K562 (cell line): ENCODE measurements around the gene FSTL3. TPM values are rescaled to one million over a fixed set of nuclear protein-coding genes. Genes with fewer than 3 reads are reported as not detected.
A peak's percentile ranks its signal among the peaks of the same experiment; 100 is the strongest.

Source experiments
- ATAC-seq: fragments of 200-7000 bp; cut with Tn5 transposase; 3 replicates; pipeline ENCODE4 v1.9.1; 2020; ENCODE audit warnings: moderate library complexity
- BruUV-seq: library from RNA; stranded (reverse); fragments of 400-500 nt; replicated peaks from 2 replicates; lab custom pipeline; 2021; lab: Mats Ljungman, UMichigan
- CTCF ChIA-PET: fragments of 300-600 bp; formaldehyde crosslinking; extraction: SDS; loops from one replicate; lab custom pipeline; 2021; ENCODE audit warnings: low intra/inter-chr PET ratio; lab: Yijun Ruan, JAX
- POLR2A ChIA-PET: fragments of 300-600, 350-650 bp; sonication (Branson Sonifier 250); formaldehyde crosslinking; extraction: SDS; loops from one replicate; lab custom pipeline; 2021; ENCODE audit warnings: antibody characterized with exemption, inconsistent platforms; lab: Yijun Ruan, JAX
- DNase-seq, 4 experiments: peaks; one replicate each; pipeline versions ENCODE4 v3.0.0 to v3.0.0-alpha.2; 2011 to 2018; ENCODE audit warnings: low spot score in 3 of 4, mixed read lengths in 3 of 4; ENCODE audit errors: extremely low read depth in 1 of 4
- FAIRE-seq: peaks from 2 replicates; lab custom pipeline; 2011; peaks lifted over from hg19 to GRCh38; lab: Jason Lieb, UNC
- H2AFZ ChIP-seq: 2 replicates; pipeline ENCODE4 v1.6.0; 2011; ENCODE audit warnings: low read depth, low read length, control low read depth, inconsistent platforms
- H3K27ac ChIP-seq: fragments of 200-600 bp; 3 replicates; pipeline ENCODE4 v1.8.0; 2011; ENCODE audit warnings: low read depth, mild to moderate bottlenecking, control low read depth, inconsistent platforms, low read length, moderate library complexity, mixed read lengths; ENCODE audit errors: extremely low read depth
- H3K27me3 ChIP-seq, 2 experiments: fragments of 300-600 bp in 1 of 2; 2 replicates in 1 of 2; 3 replicates in 1 of 2; pipeline versions ENCODE4 v1.6.0 to v1.8.0; 2011; ENCODE audit warnings: inconsistent platforms in 2 of 2, low read length in 2 of 2, mild to moderate bottlenecking in 1 of 2, mixed read lengths in 1 of 2, moderate library complexity in 1 of 2; ENCODE audit not compliant: control insufficient read depth in 2 of 2, insufficient read depth in 2 of 2
- H3K36me3 ChIP-seq: fragments of 300-600 bp; 3 replicates; pipeline ENCODE4 v1.8.0; 2011; ENCODE audit warnings: mild to moderate bottlenecking, low read length, inconsistent platforms; ENCODE audit not compliant: control insufficient read depth, insufficient read depth
- H3K4me1 ChIP-seq, 2 experiments: fragments of 200-600 bp in 1 of 2; replicated peaks in 1 of 2; 2 replicates in 1 of 2; 3 replicates in 1 of 2; pipeline versions ENCODE4 v1.5.1 to v1.8.0; 2011; ENCODE audit warnings: inconsistent platforms in 2 of 2, low read length in 2 of 2, mild to moderate bottlenecking in 1 of 2, mixed read lengths in 1 of 2, moderate library complexity in 1 of 2; ENCODE audit not compliant: control insufficient read depth in 2 of 2, insufficient read depth in 2 of 2
- H3K4me2 ChIP-seq: 2 replicates; pipeline ENCODE4 v1.6.1; 2011; ENCODE audit warnings: low read length, control low read depth, inconsistent platforms, mixed read lengths; ENCODE audit not compliant: insufficient read depth
- H3K4me3 ChIP-seq: fragments of 200-600 bp; sonication (generic), shearing (Covaris generic); 2 replicates; pipeline ENCODE4 v1.5.1; 2016; ENCODE audit warnings: control low read depth, inconsistent platforms
- H3K79me2 ChIP-seq: fragments of 200-600 bp; 3 replicates; pipeline ENCODE4 v1.8.0; 2011; ENCODE audit warnings: low read length, inconsistent platforms; ENCODE audit not compliant: control insufficient read depth, insufficient read depth
- H3K9ac ChIP-seq, 2 experiments: 2 replicates each; pipeline versions ENCODE4 v1.6.0 to v1.6.1; 2011; ENCODE audit warnings: low read depth in 2 of 2, low read length in 2 of 2, control low read depth in 1 of 2, inconsistent platforms in 1 of 2, mild to moderate bottlenecking in 1 of 2, mixed read lengths in 1 of 2; ENCODE audit not compliant: insufficient read depth in 1 of 2
- H3K9me1 ChIP-seq: one replicate; pipeline ENCODE4 v1.6.0; 2011; ENCODE audit warnings: inconsistent platforms, mild to moderate bottlenecking, low read length, moderate library complexity; ENCODE audit not compliant: control insufficient read depth, insufficient read depth
- H3K9me3 ChIP-seq: replicated peaks from 2 replicates; pipeline ENCODE4 v1.5.1; 2011; ENCODE audit warnings: low read depth, low read length, inconsistent platforms; ENCODE audit not compliant: control insufficient read depth, insufficient read depth
- H4K20me1 ChIP-seq: replicated peaks from 2 replicates; pipeline ENCODE4 v1.6.1; 2011; ENCODE audit warnings: low read length, inconsistent platforms, mixed read lengths; ENCODE audit not compliant: control insufficient read depth, insufficient read depth
- DLX4 ChIP-seq: fragments of 250-450 bp; sonication (Bioruptor Pico); IDR thresholded peaks from 2 replicates; pipeline ENCODE4 v1.6.1; 2021; ENCODE audit warnings: mild to moderate bottlenecking
- EGR1 ChIP-seq: fragments of 450-650 bp; conservative IDR thresholded peaks from 2 replicates; pipeline ENCODE4 v1.6.1; 2017; ENCODE audit warnings: mild to moderate bottlenecking
- GATAD2A ChIP-seq: fragments of 450-650 bp; IDR thresholded peaks from 2 replicates; pipeline ENCODE4 v1.6.1; 2017
- L3MBTL2 ChIP-seq: fragments of 450-650 bp; IDR thresholded peaks from 2 replicates; pipeline ENCODE4 v1.6.1; 2016; ENCODE audit warnings: mild to moderate bottlenecking, moderate library complexity
- RHOXF2B ChIP-seq: fragments of 250-450 bp; sonication (Bioruptor Pico); conservative IDR thresholded peaks from 2 replicates; pipeline ENCODE4 v1.5.1; 2021
- TAF9B ChIP-seq: fragments of 450-650 bp; IDR thresholded peaks from 2 replicates; pipeline ENCODE4 v1.6.1; 2018; ENCODE audit warnings: mild to moderate bottlenecking; ENCODE audit not compliant: partially characterized antibody
- ZBTB7A ChIP-seq: IDR thresholded peaks from 2 replicates; pipeline ENCODE4 v1.6.1; 2011; ENCODE audit warnings: low read depth, mild to moderate bottlenecking, low read length, moderate library complexity, borderline replicate concordance; ENCODE audit not compliant: control insufficient read depth
- ZFP36 ChIP-seq: fragments of 150-350 bp; IDR thresholded peaks from 2 replicates; pipeline ENCODE4 v1.6.1; 2018; ENCODE audit warnings: low read length, low read depth; ENCODE audit not compliant: partially characterized antibody
- ZNF23 ChIP-seq: fragments of 250-450 bp; sonication (Bioruptor Pico); IDR thresholded peaks from 2 replicates; pipeline ENCODE4 v1.4.0; 2020; ENCODE audit warnings: mild to moderate bottlenecking
- WGBS: fragments of 100-300 bp; shearing (Covaris generic); methylation state at CpG from one replicate; pipeline ENCODE4 v1.1.6; 2016; ENCODE audit warnings: low coverage, mixed read lengths; ENCODE audit not compliant: insufficient coverage; ENCODE audit errors: missing lambda C conversion rate; 5-methylcytosine and 5-hydroxymethylcytosine counted together
- in situ Hi-C: fragments of 300-500 bp; cut with MboI; formaldehyde crosslinking; loops from 4 replicates; pipeline ENCODE4 v1.15.0; 2018; ENCODE audit warnings: inconsistent platforms, mixed read lengths
- intact Hi-C: fragments of 100-400 bp; cut with micrococcal nuclease; formaldehyde crosslinking; loops from 2 replicates; pipeline ENCODE4 v1.14.2; 2022
- polyA plus RNA-seq, 8 experiments: library from polyadenylated mRNA; depleted of rRNA in 4 of 8; stranded (reverse) in 5 of 8; unstranded in 3 of 8; fragments of >200 nt; fragmentation: Nextera tagmentation in 2 of 8; fragmentation: Illumina TruSeq in 1 of 8; extraction: Ambion mirVana in 2 of 8; extraction: Trizol in 1 of 8; gene quantifications; 2 replicates each; pipeline versions ENCODE4 v1.2.1 to v1.2.3, GENCODE V29; 2011 to 2014; ENCODE audit warnings: inconsistent platforms in 1 of 8, missing spikeins in 1 of 8
- total RNA-seq, 7 experiments: library from RNA; depleted of rRNA in 6 of 7; stranded (reverse); fragments of >200 nt in 6 of 7; fragmentation: Illumina TruSeq in 2 of 7; extraction: Trizol in 2 of 7; gene quantifications; 2 replicates each; pipeline versions ENCODE4 v1.2.1 to v1.2.3, GENCODE V29; 2011 to 2021; ENCODE audit warnings: low replicate concordance in 1 of 7
- TF ChIP-seq, protein P1 (sequence below): fragments of 450-650 bp; IDR thresholded peaks from 2 replicates; pipeline ENCODE4 v1.6.1; 2016; ENCODE audit warnings: mild to moderate bottlenecking, moderate library complexity

FSTL3 gene
- total and polyA plus RNA-seq, 9 of the 15 experiments (the other 6 are each of a cell fraction or from before 2014, with no cell fraction given): 0.35 to 6.8 (median 4.2) TPM; not detected in 1

DNA sequence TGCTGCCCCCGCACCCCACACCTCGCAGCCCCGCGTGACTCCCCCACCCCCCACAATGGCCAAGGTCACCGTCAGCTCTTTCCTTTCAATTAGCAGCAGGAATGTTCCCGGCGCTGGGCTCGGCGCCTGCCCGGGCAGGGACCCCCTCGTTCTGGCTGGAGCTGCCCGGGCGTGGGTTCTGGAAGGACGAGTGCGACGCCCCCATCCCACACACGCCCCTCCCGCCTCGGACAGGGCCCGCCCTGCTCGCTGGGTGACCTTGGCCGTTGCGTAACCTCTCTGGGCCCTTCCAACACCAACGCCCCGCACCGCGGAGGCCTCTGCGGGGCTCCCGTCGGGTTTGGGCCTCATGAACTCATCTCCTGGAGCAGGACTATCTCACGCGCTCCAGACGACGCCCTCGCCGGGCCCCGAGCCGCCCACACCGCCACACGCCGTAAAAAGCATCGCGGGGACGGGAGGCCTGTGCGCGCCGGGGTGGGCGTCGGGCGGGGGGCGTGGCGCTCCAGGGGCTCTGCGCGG lies 42.9 kb downstream of the FSTL3 start:
- BruUV-seq: no TSS peak
- WGBS: 9% methylated on average over 19 of the region's 54 CpGs
- POLR2A ChIA-PET: interaction anchor here (0.6 to 1.4 kb wide), 2 partner anchors 9 to 227 kb away, joined by 3 to 5 read pairs; no protein-coding TSS in a partner anchor
- no peaks in the 10 kb centered on the region; the same call in 1 of the 2 replicates for H3K9me3 ChIP-seq
- CTCF ChIA-PET: interaction anchor here (0.7 kb wide), 1 partner anchor 10 kb away, joined by 3 read pairs; no protein-coding TSS in a partner anchor
- no peaks in the 10 kb centered on the region for H4K20me1 ChIP-seq
- no peak for FAIRE-seq
- no peaks in the 10 kb centered on the region for H3K36me3 ChIP-seq
- no peak overlapping the region for H2AFZ ChIP-seq
- no peaks in the 10 kb centered on the region for H3K27me3 ChIP-seq
- no peak overlapping the region for H3K4me2 ChIP-seq
- in situ Hi-C loops (no loop called here), intact Hi-C loops (no loop called here)
- ATAC-seq: peak; percentile 50
- H3K27ac ChIP-seq: no peak overlapping the region
- peak; percentile 38 to 49 (median 46) for DNase-seq
- H3K9ac ChIP-seq: no peak overlapping the region
- H3K9me1 ChIP-seq: no peaks in the 10 kb centered on the region
- no peaks in the 10 kb centered on the region for H3K79me2 ChIP-seq
- peaks cover 0 to 46% of the 10 kb centered on the region in 2 experiments; a peak in 2 of 5 replicates for H3K4me1 ChIP-seq
- H3K4me3 ChIP-seq: no peak overlapping the region
- TF ChIP-seq RHOXF2B (no peak), ZNF23 (CRISPR knock-in tag) (no peak), EGR1 (peak; percentile 50), TAF9B (no peak), GATAD2A (no peak), ZFP36 (peak; percentile 19), L3MBTL2 (peak; percentile 20; the same call in 1 of the 2 replicates), DLX4 (CRISPR knock-in tag) (no peak), ZBTB7A (peak; percentile 59)
- TF ChIP-seq, protein P1, sequence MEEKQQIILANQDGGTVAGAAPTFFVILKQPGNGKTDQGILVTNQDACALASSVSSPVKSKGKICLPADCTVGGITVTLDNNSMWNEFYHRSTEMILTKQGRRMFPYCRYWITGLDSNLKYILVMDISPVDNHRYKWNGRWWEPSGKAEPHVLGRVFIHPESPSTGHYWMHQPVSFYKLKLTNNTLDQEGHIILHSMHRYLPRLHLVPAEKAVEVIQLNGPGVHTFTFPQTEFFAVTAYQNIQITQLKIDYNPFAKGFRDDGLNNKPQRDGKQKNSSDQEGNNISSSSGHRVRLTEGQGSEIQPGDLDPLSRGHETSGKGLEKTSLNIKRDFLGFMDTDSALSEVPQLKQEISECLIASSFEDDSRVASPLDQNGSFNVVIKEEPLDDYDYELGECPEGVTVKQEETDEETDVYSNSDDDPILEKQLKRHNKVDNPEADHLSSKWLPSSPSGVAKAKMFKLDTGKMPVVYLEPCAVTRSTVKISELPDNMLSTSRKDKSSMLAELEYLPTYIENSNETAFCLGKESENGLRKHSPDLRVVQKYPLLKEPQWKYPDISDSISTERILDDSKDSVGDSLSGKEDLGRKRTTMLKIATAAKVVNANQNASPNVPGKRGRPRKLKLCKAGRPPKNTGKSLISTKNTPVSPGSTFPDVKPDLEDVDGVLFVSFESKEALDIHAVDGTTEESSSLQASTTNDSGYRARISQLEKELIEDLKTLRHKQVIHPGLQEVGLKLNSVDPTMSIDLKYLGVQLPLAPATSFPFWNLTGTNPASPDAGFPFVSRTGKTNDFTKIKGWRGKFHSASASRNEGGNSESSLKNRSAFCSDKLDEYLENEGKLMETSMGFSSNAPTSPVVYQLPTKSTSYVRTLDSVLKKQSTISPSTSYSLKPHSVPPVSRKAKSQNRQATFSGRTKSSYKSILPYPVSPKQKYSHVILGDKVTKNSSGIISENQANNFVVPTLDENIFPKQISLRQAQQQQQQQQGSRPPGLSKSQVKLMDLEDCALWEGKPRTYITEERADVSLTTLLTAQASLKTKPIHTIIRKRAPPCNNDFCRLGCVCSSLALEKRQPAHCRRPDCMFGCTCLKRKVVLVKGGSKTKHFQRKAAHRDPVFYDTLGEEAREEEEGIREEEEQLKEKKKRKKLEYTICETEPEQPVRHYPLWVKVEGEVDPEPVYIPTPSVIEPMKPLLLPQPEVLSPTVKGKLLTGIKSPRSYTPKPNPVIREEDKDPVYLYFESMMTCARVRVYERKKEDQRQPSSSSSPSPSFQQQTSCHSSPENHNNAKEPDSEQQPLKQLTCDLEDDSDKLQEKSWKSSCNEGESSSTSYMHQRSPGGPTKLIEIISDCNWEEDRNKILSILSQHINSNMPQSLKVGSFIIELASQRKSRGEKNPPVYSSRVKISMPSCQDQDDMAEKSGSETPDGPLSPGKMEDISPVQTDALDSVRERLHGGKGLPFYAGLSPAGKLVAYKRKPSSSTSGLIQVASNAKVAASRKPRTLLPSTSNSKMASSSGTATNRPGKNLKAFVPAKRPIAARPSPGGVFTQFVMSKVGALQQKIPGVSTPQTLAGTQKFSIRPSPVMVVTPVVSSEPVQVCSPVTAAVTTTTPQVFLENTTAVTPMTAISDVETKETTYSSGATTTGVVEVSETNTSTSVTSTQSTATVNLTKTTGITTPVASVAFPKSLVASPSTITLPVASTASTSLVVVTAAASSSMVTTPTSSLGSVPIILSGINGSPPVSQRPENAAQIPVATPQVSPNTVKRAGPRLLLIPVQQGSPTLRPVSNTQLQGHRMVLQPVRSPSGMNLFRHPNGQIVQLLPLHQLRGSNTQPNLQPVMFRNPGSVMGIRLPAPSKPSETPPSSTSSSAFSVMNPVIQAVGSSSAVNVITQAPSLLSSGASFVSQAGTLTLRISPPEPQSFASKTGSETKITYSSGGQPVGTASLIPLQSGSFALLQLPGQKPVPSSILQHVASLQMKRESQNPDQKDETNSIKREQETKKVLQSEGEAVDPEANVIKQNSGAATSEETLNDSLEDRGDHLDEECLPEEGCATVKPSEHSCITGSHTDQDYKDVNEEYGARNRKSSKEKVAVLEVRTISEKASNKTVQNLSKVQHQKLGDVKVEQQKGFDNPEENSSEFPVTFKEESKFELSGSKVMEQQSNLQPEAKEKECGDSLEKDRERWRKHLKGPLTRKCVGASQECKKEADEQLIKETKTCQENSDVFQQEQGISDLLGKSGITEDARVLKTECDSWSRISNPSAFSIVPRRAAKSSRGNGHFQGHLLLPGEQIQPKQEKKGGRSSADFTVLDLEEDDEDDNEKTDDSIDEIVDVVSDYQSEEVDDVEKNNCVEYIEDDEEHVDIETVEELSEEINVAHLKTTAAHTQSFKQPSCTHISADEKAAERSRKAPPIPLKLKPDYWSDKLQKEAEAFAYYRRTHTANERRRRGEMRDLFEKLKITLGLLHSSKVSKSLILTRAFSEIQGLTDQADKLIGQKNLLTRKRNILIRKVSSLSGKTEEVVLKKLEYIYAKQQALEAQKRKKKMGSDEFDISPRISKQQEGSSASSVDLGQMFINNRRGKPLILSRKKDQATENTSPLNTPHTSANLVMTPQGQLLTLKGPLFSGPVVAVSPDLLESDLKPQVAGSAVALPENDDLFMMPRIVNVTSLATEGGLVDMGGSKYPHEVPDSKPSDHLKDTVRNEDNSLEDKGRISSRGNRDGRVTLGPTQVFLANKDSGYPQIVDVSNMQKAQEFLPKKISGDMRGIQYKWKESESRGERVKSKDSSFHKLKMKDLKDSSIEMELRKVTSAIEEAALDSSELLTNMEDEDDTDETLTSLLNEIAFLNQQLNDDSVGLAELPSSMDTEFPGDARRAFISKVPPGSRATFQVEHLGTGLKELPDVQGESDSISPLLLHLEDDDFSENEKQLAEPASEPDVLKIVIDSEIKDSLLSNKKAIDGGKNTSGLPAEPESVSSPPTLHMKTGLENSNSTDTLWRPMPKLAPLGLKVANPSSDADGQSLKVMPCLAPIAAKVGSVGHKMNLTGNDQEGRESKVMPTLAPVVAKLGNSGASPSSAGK: peak; percentile 11; the same call in 1 of the 2 replicates
